Neural crest cell (in vitro differentiated cells): ENCODE data around the gene FLNA. TPM values are rescaled to one million over a fixed set of nuclear protein-coding genes. Genes with fewer than 3 reads are reported as not detected.
"Not testable (repeated sequence)": the region's sequence is repeated elsewhere in the genome, so short reads cannot be mapped to it uniquely, and the experiment has no call there.

ENCODE experiments used
- DNase-seq: peaks from one replicate; pipeline ENCODE4 v3.0.0; 2021; ENCODE audit warnings: low read depth, mixed read lengths, low spot score
- H3K27ac Mint-ChIP-seq: one replicate; pipeline ENCODE4 v1.8.0; 2021; ENCODE audit warnings: mild to moderate bottlenecking, mixed read lengths; ENCODE audit not compliant: unreplicated experiment
- H3K27me3 Mint-ChIP-seq: 2 replicates; pipeline ENCODE4 v1.8.0; 2021; ENCODE audit warnings: low read depth, mild to moderate bottlenecking, mixed read lengths
- H3K36me3 Mint-ChIP-seq: 2 replicates; pipeline ENCODE4 v1.8.0; 2021; ENCODE audit warnings: low read depth, mild to moderate bottlenecking, mixed read lengths
- H3K4me1 Mint-ChIP-seq: 2 replicates; pipeline ENCODE4 v1.8.0; 2021; ENCODE audit warnings: mixed read lengths
- H3K4me3 Mint-ChIP-seq: one replicate; pipeline ENCODE4 v1.8.0; 2021; ENCODE audit warnings: mild to moderate bottlenecking, mixed read lengths
- H3K9me3 Mint-ChIP-seq: 2 replicates; pipeline ENCODE4 v1.8.0; 2021; ENCODE audit warnings: mixed read lengths
- total RNA-seq: library from RNA; stranded (reverse); gene quantifications from 2 replicates; pipeline ENCODE4 v1.2.1, GENCODE V29; 2021
- TF ChIP-seq, protein P1 (sequence below): fragments of 200-600 bp; sonication (generic); conservative IDR thresholded peaks from 2 replicates; pipeline ENCODE4 v1.5.0; 2021; ENCODE audit warnings: antibody characterized with exemption, mild to moderate bottlenecking

The FLNA gene
- total RNA-seq, 1 donor from 2014 or later: 809 TPM

DNA sequence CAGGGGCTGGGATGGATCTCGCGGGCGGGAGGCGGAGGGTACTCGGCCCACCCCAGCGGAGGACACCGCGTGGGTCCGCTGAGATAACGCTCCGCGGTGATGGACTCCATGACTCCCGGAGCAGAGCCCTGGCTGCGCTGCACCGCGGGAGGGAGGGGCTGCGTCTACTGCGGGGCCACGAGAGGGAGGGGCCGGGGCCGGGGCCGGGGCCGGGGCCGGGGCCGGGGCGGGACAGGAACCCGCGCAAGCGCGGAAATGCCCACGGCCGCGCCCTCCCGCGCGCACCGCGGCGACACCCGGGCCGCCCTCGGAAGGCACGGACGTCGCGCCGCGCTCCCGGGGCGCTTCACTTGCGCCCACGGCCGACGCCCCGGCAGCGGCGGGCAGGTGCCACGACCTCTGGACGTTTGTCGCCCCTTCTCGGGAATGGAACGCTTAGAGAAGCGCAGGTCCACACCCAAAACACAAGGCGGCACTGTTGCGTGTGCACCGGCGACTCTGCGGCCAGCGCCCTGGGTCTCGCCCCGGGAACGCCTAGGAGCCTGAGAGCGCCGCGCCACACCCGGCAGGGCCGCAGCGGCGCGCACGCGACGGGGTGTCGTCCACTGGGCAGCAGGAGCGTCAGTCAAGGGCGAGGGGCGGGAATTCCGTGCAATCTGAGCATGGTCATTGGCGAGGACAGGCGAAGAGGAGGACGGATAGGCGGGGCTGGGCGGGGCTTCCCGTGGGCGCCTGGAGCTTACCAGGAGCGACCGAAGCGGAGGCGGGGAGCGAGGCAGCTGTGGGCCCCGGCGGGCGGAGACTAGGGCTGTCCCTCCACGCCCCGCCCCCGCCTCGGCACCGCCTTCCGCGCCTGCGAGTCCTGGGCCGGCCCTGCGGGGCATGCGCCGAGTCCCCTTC, 32.8 kb downstream of the FLNA start:
- not testable (repeated sequence) for H3K27ac Mint-ChIP-seq, H3K36me3 Mint-ChIP-seq, H3K27me3 Mint-ChIP-seq, DNase-seq, H3K4me1 Mint-ChIP-seq, H3K4me3 Mint-ChIP-seq, H3K9me3 Mint-ChIP-seq

DNA sequence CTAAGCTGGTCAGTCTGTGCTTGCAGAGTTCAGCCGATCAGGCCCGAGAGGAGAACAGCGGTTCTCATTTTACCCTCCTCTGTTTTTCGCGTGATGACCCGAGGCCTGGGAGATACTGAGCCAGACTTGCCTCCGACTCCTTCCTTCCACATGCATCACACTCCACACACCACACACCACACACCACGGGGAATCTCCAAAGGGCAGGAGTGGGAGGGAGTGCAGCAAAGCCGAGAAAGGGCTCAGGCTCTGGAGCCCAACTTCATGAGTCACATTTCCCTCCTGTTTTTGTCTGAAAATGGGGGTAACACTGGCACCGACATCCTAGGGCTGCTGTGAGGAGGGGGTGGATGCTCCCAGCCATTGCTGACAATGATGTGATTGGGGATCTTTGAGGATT, 39.9 kb downstream of the FLNA start:
- Mint-ChIP-seq H3K4me1 (peaks cover 2% of the 10 kb centered on the region), H3K27me3 (no peaks in the 10 kb centered on the region), H3K9me3 (no peaks in the 10 kb centered on the region), H3K27ac (no peak overlapping the region), H3K36me3 (no peaks in the 10 kb centered on the region), H3K4me3 (no peak overlapping the region)
- TF ChIP-seq, protein P1, sequence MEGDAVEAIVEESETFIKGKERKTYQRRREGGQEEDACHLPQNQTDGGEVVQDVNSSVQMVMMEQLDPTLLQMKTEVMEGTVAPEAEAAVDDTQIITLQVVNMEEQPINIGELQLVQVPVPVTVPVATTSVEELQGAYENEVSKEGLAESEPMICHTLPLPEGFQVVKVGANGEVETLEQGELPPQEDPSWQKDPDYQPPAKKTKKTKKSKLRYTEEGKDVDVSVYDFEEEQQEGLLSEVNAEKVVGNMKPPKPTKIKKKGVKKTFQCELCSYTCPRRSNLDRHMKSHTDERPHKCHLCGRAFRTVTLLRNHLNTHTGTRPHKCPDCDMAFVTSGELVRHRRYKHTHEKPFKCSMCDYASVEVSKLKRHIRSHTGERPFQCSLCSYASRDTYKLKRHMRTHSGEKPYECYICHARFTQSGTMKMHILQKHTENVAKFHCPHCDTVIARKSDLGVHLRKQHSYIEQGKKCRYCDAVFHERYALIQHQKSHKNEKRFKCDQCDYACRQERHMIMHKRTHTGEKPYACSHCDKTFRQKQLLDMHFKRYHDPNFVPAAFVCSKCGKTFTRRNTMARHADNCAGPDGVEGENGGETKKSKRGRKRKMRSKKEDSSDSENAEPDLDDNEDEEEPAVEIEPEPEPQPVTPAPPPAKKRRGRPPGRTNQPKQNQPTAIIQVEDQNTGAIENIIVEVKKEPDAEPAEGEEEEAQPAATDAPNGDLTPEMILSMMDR: no peak
- DNase-seq: no peak

DNA sequence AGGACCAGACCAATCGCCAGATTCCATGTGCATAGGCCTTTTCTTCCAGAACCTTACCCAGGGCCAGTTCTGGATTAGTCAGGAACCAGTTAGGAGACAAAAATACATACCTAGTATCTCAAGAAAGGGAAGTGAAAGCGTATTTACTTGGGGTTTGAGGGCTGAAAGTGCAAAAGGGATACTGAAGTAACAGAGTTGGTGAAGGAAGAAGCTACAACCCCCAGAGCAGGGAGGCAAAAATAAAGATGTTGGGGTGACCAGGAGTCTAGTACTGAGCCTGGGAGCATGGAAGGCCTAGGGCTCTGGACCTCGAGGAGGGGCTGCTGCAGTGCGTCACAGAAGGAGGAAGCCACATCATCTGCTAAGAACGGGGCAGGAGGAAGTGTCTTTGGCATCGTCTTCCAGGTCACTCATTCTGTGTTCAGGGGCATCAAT, 40.6 kb downstream of the FLNA start:
- TF ChIP-seq, protein P1: no peak
- DNase-seq: no peak
- H3K4me1 Mint-ChIP-seq: peaks cover 4% of the 10 kb centered on the region
- no peaks in the 10 kb centered on the region for H3K27me3 Mint-ChIP-seq
- no peaks in the 10 kb centered on the region for H3K9me3 Mint-ChIP-seq
- no peak overlapping the region for H3K4me3 Mint-ChIP-seq
- no peaks in the 10 kb centered on the region for H3K36me3 Mint-ChIP-seq
- H3K27ac Mint-ChIP-seq: no peak overlapping the region

DNA sequence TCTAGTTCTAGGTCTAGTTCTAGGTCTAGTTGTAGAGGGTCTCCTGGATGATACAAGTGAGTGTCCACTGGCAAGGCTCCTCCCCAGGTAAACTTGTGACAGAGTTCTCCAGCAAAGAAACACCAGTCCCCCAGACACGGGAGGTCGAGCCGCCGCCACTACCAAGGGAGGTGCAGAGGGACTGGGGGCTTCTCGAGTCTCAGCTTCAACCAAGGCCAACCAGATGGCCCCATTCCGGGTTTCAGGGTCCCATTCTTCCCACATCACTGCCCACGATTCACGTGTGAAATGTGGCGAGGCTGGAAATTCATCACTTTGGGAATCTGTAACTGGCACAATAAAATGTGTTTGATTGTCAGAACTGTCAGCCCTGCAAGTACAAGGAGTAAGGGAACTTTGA, 41.3 kb downstream of the FLNA start:
- Mint-ChIP-seq H3K4me3 (no peak overlapping the region), H3K36me3 (no peaks in the 10 kb centered on the region), H3K9me3 (no peaks in the 10 kb centered on the region), H3K4me1 (peaks cover 4% of the 10 kb centered on the region), H3K27ac (no peak overlapping the region), H3K27me3 (no peaks in the 10 kb centered on the region)
- no peak for DNase-seq
- TF ChIP-seq, protein P1: no peak

DNA sequence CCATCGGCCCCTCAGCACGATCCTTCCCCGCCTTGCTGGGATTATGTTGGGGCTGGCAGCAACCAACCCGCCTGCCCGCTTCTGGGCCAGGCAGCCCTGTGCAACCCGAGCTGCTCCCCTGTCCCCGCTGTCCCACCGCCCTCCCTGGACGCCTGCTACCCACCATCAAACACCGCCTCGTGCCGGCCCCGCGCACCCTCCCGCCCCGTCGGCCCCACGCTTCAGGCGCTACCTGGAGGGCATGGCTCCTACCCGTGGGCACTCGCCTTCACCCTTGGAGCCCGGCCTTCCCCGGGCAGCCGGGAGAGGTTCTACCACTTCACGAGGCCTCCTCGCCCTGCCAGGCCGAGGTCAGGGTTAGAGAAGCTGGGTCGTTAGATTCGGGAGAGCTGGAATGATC, 41.9 kb downstream of the FLNA start:
- no peak for DNase-seq
- no peak overlapping the region for H3K4me3 Mint-ChIP-seq
- H3K4me1 Mint-ChIP-seq: peaks cover 4% of the 10 kb centered on the region
- no peaks in the 10 kb centered on the region for H3K9me3 Mint-ChIP-seq
- H3K36me3 Mint-ChIP-seq: no peaks in the 10 kb centered on the region
- H3K27me3 Mint-ChIP-seq: no peaks in the 10 kb centered on the region
- TF ChIP-seq, protein P1: no peak
- no peak overlapping the region for H3K27ac Mint-ChIP-seq

DNA sequence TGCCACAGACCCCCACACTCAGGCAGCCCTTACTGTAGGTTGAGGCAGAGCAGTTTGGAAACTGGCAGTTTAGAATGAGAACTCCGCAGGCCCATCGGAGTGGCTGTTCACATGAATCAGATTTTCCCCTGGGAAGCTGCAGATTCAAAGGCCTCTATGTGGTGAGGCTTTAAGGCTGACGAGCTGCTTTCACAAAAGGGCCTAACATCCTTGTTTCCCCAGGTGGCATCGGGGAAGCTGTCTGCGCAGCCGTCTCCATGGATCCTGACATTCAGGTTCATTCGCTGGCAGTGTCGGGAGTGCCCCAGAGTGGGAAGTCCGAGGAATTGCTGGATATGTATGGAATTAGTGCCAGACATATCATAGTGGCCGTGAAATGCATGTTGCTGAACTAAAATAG, 45.1 kb downstream of the FLNA start:
- no peak overlapping the region for H3K27ac Mint-ChIP-seq
- no peaks in the 10 kb centered on the region for H3K36me3 Mint-ChIP-seq
- no peak overlapping the region for H3K4me3 Mint-ChIP-seq
- no peak for DNase-seq
- H3K4me1 Mint-ChIP-seq: peaks cover 12% of the 10 kb centered on the region
- TF ChIP-seq, protein P1: no peak
- H3K27me3 Mint-ChIP-seq: no peaks in the 10 kb centered on the region
- H3K9me3 Mint-ChIP-seq: no peaks in the 10 kb centered on the region
